Measurements from ENCODE around the gene NCAPG2.
A peak's percentile ranks its signal among the peaks of the same experiment; 100 is the strongest.

NCAPG2 gene, protein sequence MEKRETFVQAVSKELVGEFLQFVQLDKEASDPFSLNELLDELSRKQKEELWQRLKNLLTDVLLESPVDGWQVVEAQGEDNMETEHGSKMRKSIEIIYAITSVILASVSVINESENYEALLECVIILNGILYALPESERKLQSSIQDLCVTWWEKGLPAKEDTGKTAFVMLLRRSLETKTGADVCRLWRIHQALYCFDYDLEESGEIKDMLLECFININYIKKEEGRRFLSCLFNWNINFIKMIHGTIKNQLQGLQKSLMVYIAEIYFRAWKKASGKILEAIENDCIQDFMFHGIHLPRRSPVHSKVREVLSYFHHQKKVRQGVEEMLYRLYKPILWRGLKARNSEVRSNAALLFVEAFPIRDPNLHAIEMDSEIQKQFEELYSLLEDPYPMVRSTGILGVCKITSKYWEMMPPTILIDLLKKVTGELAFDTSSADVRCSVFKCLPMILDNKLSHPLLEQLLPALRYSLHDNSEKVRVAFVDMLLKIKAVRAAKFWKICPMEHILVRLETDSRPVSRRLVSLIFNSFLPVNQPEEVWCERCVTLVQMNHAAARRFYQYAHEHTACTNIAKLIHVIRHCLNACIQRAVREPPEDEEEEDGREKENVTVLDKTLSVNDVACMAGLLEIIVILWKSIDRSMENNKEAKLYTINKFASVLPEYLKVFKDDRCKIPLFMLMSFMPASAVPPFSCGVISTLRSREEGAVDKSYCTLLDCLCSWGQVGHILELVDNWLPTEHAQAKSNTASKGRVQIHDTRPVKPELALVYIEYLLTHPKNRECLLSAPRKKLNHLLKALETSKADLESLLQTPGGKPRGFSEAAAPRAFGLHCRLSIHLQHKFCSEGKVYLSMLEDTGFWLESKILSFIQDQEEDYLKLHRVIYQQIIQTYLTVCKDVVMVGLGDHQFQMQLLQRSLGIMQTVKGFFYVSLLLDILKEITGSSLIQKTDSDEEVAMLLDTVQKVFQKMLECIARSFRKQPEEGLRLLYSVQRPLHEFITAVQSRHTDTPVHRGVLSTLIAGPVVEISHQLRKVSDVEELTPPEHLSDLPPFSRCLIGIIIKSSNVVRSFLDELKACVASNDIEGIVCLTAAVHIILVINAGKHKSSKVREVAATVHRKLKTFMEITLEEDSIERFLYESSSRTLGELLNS

DNA sequence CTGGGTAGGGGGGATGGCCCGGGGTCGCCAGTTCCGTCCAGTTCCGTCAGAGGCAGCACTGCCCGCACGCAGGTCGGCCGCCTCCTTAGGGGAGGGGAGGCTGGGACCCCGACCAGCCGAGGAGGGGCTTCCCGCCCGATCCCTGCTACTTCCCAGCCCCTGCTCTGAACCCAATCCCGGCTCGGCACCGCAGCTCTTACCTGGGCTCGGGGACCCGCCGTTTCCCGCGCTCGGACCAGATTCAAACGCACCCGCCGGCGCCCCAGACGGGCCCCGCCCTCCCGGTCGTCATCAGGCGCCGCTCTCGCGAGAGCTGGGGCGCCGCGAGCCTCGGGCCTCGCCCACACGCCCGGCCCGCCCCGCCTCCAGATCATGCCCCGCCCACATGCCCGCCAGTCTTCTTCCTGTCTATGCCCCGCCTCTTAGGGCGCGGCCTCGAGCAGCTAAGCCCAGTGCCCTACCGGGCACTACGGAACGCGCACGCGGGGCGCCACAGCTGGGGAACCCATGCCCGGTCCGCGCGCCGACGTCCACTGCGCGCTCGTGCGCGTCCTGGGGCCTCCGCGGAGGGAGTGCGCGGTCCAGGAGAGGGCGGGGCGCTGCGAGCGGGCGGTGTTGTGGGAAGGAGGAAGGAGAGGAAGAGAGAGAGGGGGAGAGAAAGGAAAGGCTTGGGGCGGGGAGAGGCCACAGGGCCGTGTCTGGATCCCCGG is at the start of gene NCAPG2:
NCAPG2 (minus strand) TSS at position 281 of the 710 bp plus-strand sequence. CDS start 2,905 bp downstream, outside the sequence.
- H3K36me3 Mint-ChIP-seq (ENCODE audit: low read depth): peaks cover 10% of the 10 kb centered on the region
- intact Hi-C loops (cut with micrococcal nuclease): loop anchor here (1.0 kb wide), 2 partner anchors 8 to 125 kb away; partner anchors contain the start of gene ESYT2
- H3K27me3 Mint-ChIP-seq: no peaks in the 10 kb centered on the region
- H3K4me1 Mint-ChIP-seq (ENCODE audit: low read depth): peaks cover 49% of the 10 kb centered on the region
- peaks cover 11% of the 10 kb centered on the region for H3K9me3 Mint-ChIP-seq
- peak within 1 kb of the TSS; percentile 87 for H3K27ac Mint-ChIP-seq
- H3K4me3 Mint-ChIP-seq: peak within 1 kb of the TSS; percentile 89

DNA sequence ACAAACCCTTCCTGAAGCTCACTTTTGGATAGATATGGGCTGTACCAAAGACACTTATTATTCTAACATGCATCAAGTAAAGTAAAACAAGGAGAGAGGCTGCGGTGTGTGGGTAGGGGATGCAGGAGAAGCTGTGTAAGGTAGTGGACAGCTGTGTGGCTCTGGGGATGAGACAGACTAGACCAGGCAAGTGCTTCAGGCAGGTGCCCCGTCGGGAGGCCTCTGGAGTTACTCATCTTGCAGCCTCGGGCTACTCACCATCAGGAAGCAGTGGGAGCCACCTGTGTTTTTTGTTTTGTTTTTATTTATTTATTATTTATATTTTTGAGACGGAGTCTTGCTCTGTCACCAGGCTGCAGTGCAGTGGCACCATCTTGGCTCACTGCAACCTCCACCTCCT is 49.3 kb upstream of the NCAPG2 start:
- intact Hi-C loops (cut with micrococcal nuclease): no loop called here
- Mint-ChIP-seq H3K27ac (no peak overlapping the region), H3K4me1 (ENCODE audit: low read depth) (no peaks in the 10 kb centered on the region), H3K36me3 (ENCODE audit: low read depth) (peaks cover 76% of the 10 kb centered on the region), H3K4me3 (no peak overlapping the region), H3K27me3 (no peaks in the 10 kb centered on the region), H3K9me3 (no peaks in the 10 kb centered on the region)

DNA sequence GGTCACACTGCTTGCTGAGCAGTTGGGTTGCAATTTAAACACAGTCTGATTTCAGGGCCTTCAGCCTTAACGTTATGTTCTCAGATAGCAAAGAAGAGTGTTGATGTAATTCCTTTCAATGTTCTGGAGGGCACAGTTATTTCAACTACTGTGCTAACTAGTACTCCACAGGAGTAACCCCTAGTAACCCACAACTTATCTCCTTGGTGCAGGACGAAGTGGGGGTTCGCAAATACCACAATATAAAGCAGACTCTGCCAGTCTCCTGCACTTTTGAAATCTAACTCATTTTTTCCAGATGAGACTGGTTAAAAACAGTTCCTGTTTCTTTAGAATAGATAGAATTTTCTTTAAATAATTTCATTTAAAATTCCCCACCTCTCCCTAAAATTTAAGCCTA is 47.1 kb upstream of the NCAPG2 start:
- Mint-ChIP-seq H3K27me3 (no peaks in the 10 kb centered on the region), H3K9me3 (no peaks in the 10 kb centered on the region), H3K4me3 (no peak overlapping the region), H3K36me3 (ENCODE audit: low read depth) (peaks cover 76% of the 10 kb centered on the region), H3K27ac (no peak overlapping the region), H3K4me1 (ENCODE audit: low read depth) (peaks cover 4% of the 10 kb centered on the region)
- intact Hi-C loops (cut with micrococcal nuclease): no loop called here

DNA sequence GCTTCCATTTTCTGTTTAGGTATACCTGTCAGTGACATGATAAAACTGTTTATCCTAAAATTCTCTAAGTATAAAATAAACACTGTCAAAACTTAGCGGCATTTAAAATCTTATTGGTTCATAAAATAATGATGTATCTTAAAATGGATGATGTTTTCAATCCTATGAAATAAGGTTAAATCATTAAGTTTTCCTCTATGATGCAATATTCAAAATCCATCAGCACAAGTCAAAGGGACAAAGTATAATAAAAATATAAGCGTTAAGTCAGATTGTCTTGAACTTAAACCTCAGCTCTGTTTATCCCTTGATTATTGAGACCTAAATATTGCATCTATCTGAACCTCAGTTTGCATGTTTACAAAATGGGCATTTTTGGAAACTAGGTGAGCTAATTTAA is 46.6 kb upstream of the NCAPG2 start:
- intact Hi-C loops (cut with micrococcal nuclease): no loop called here
- Mint-ChIP-seq H3K4me3 (no peak overlapping the region), H3K36me3 (ENCODE audit: low read depth) (peaks cover 76% of the 10 kb centered on the region)

DNA sequence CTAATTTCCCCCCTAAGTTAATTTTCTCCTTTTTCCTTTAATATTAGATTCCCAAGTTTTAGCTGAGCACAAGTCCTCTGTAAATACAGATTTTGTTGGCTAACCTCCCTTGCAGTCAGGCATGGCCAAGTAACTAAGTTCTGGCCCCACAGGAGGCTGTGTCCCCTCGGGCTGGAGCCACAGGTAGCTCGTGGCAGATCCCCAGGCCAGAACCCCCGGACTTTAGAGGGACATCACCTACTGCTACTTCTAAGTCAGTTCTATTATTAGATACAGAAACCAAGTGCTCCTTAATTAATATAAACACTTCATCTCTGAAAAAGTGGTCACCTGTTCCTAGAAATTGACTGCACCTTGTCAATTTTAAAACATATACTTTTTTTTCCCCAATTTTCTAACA is 46.1 kb upstream of the NCAPG2 start:
- H3K9me3 Mint-ChIP-seq: no peaks in the 10 kb centered on the region
- no peaks in the 10 kb centered on the region for H3K27me3 Mint-ChIP-seq
- no peak overlapping the region for H3K27ac Mint-ChIP-seq
- H3K4me1 Mint-ChIP-seq (ENCODE audit: low read depth): peaks cover 7% of the 10 kb centered on the region
- no peak overlapping the region for H3K4me3 Mint-ChIP-seq
- intact Hi-C loops (cut with micrococcal nuclease): no loop called here
- peaks cover 77% of the 10 kb centered on the region for H3K36me3 Mint-ChIP-seq (ENCODE audit: low read depth)

More for the DNA sequence above, 46.6 kb upstream of the NCAPG2 start:
- H3K27ac Mint-ChIP-seq: no peak overlapping the region
- H3K4me1 Mint-ChIP-seq (ENCODE audit: low read depth): peaks cover 7% of the 10 kb centered on the region
- no peaks in the 10 kb centered on the region for H3K9me3 Mint-ChIP-seq
- no peaks in the 10 kb centered on the region for H3K27me3 Mint-ChIP-seq

DNA sequence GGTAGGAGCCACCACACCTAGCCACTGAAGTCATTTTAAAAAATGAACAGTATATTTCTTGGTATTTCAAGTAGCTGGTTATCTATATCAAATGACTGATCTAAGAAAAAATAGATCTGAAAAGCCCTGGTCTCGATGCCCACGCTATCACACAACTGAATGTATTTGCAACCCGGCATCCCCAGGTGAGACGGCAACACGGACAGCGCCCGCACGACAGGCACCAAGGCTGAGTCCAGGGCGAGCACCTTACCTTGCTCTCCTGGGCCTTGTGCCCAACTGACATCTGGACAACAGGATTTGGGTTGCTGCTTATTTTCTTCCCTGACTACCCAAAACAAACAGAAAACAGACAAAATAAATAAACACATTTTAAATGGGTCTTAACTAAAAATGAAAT is 44.8 kb upstream of the NCAPG2 start:
- no peak overlapping the region for H3K27ac Mint-ChIP-seq
- no peaks in the 10 kb centered on the region for H3K27me3 Mint-ChIP-seq
- peaks cover 7% of the 10 kb centered on the region for H3K4me1 Mint-ChIP-seq (ENCODE audit: low read depth)
- H3K9me3 Mint-ChIP-seq: no peaks in the 10 kb centered on the region
- no peak overlapping the region for H3K4me3 Mint-ChIP-seq
- intact Hi-C loops (cut with micrococcal nuclease): no loop called here
- peaks cover 76% of the 10 kb centered on the region for H3K36me3 Mint-ChIP-seq (ENCODE audit: low read depth)

DNA sequence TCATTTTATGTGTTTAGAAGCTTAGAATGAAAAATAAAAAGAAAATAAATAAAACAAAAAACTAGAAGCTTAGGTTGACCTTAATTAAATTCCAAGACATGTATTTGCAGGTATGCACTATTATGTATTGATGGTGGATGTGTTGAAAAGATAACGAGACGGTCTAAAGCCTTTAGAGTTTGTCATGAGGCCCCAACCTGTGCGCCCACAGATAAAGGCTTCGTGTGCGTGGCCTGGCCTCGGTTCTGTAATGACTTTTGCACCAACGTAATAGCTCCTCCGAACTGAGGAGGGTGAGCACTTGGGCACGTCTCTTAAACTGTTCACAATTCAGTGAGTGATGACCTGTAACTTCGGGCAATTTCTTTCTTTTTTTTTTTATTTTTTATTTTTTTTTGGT is 43.7 kb upstream of the NCAPG2 start:
- no peaks in the 10 kb centered on the region for H3K27me3 Mint-ChIP-seq
- H3K36me3 Mint-ChIP-seq (ENCODE audit: low read depth): peaks cover 76% of the 10 kb centered on the region
- H3K4me3 Mint-ChIP-seq: no peak overlapping the region
- intact Hi-C loops (cut with micrococcal nuclease): no loop called here
- peaks cover 7% of the 10 kb centered on the region for H3K4me1 Mint-ChIP-seq (ENCODE audit: low read depth)
- H3K9me3 Mint-ChIP-seq: no peaks in the 10 kb centered on the region
- H3K27ac Mint-ChIP-seq: no peak overlapping the region

DNA sequence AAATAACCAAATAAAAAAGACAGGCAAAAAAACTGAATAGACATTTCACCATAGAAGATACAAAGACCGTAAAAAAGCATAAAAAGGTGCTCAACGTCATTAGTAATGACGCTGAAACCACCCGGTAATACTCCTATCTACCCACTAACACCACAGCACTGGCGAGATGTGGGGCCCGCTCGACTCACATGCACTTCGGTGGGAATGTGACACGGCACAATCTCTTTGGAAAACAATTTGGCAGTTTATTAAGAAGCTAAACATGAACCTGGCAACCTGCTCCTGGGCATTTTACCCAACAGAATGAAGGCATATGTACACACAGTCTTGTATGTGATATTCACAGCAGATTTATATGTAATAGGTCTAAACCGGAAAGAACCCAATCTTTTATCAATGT is 42.8 kb upstream of the NCAPG2 start:
- Mint-ChIP-seq H3K36me3 (ENCODE audit: low read depth) (peaks cover 79% of the 10 kb centered on the region), H3K27ac (no peak overlapping the region)

DNA sequence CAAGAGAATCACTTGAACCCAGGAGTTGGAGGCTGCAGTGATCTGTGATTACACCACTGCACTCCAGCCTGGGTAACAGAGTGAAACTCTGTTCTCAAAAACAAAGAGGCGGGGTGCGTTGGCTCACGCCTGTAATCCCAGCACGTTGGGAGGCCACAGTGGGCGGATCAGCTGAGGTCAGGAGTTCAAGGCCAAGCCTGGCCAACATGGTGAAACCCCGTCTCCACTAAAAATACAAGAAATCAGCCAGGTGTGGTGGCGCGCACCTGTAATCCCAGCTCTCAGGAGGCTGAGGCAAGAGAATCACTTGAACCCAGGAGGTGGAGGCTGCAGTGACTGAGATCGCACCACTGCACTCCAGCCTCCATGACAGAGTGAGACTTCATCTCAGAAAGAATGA is 42.4 kb upstream of the NCAPG2 start:
- Mint-ChIP-seq H3K27ac (peak overlapping the region; percentile 38), H3K27me3 (no peaks in the 10 kb centered on the region), H3K36me3 (ENCODE audit: low read depth) (peaks cover 84% of the 10 kb centered on the region), H3K9me3 (no peaks in the 10 kb centered on the region), H3K4me1 (ENCODE audit: low read depth) (peaks cover 7% of the 10 kb centered on the region), H3K4me3 (no peak overlapping the region)
- intact Hi-C loops (cut with micrococcal nuclease): no loop called here

More for the DNA sequence above, 42.8 kb upstream of the NCAPG2 start:
- Mint-ChIP-seq H3K9me3 (no peaks in the 10 kb centered on the region), H3K4me1 (ENCODE audit: low read depth) (peaks cover 7% of the 10 kb centered on the region), H3K27me3 (no peaks in the 10 kb centered on the region), H3K4me3 (no peak overlapping the region)
- intact Hi-C loops (cut with micrococcal nuclease): no loop called here

DNA sequence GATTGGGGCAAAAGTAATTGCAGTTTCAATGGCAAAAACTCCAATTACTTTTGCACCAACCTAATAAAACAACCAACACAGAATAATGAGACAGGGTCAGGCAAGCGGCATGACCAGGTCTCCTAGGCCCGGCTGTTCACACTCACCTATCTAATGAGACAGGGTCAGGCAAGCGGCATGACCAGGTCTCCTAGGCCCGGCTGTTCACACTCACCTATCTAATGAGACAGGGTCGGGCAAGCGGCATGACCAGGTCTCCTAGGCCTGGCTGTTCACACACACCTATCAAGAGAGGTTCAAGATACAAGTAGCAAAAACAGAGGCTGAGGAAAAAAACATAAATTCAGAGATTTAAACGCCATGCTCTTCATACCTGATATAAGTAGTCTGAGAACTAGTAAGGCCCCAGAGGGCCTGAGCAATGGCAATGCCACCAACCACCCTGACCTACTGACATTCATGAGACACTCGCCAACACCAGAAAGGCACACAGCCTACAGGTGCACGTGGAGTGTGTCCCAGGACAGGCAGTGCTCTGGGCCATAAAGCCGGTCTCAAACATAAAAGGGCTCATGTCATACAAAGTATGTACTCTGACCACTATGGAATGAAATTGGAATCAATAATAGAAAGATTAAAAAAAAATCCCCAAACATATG is 40.6 kb upstream of the NCAPG2 start:
- Mint-ChIP-seq H3K27ac (no peak overlapping the region), H3K36me3 (ENCODE audit: low read depth) (peaks cover 95% of the 10 kb centered on the region), H3K9me3 (no peaks in the 10 kb centered on the region), H3K4me3 (no peak overlapping the region), H3K27me3 (no peaks in the 10 kb centered on the region), H3K4me1 (ENCODE audit: low read depth) (peaks cover 16% of the 10 kb centered on the region)
- intact Hi-C loops (cut with micrococcal nuclease): no loop called here

DNA sequence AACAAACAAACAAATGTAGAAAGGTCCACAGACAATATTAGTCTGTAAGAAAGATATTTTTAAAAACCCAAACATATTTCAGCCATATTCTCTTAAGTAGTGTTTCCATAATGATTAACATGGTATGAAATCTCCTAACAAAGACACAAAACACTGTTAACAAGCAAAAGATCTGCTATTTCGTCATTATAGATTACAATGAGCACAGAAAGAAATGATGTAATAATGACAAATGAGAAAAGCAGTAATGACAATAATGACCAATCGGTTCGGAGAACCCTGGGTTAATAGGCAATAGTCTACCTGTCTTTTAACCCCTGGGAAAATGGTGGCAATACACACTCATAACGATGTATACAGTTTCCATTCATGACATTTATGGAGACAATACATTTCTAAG is 39.5 kb upstream of the NCAPG2 start:
- no peak overlapping the region for H3K4me3 Mint-ChIP-seq
- H3K27me3 Mint-ChIP-seq: no peaks in the 10 kb centered on the region
- peaks cover 95% of the 10 kb centered on the region for H3K36me3 Mint-ChIP-seq (ENCODE audit: low read depth)
- H3K27ac Mint-ChIP-seq: no peak overlapping the region
- intact Hi-C loops (cut with micrococcal nuclease): loop anchor here (5.0 kb wide), 1 partner anchor 47 kb away; no protein-coding TSS in a partner anchor
- H3K4me1 Mint-ChIP-seq (ENCODE audit: low read depth): peaks cover 23% of the 10 kb centered on the region
- no peaks in the 10 kb centered on the region for H3K9me3 Mint-ChIP-seq

DNA sequence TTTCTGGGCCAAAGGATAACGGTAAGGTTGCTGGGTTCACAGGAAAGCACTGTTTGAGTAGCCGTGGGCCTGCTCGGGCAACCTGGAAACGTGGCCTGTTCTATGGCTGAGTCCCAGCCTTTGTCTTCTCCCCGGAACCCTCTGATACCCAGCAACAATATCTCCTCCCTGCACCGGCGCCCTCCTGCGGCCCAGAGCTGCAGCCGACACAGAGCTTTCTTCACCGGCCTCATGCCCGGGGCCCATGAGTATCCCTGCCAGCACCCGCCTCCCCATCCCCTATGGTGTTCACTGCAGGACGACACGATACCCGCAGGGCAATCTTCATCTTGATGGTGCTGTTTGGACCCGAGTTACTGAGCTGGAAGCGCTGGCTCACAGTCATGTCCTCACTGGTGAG is 38.6 kb upstream of the NCAPG2 start:
- peaks cover 95% of the 10 kb centered on the region for H3K36me3 Mint-ChIP-seq (ENCODE audit: low read depth)
- H3K4me3 Mint-ChIP-seq: no peak overlapping the region
- H3K27me3 Mint-ChIP-seq: no peaks in the 10 kb centered on the region
- no peak overlapping the region for H3K27ac Mint-ChIP-seq
- H3K4me1 Mint-ChIP-seq (ENCODE audit: low read depth): peaks cover 23% of the 10 kb centered on the region
- no peaks in the 10 kb centered on the region for H3K9me3 Mint-ChIP-seq
- intact Hi-C loops (cut with micrococcal nuclease): loop anchor here (5.0 kb wide), 1 partner anchor 46 kb away; no protein-coding TSS in a partner anchor

Measured in dendritic cell treated with granulocyte-macrophage colony-stimulating factor and Interleukin-4, amounts not matched to agents 40 ng/mL and 50 ng/mL, for 4 days (primary cell).